Neural cell (in vitro differentiated cells): ENCODE measurements around the gene RNF8. TPM values are rescaled to one million over a fixed set of nuclear protein-coding genes. Genes with fewer than 3 reads are reported as not detected.
"Not testable (repeated sequence)": the region's sequence is repeated elsewhere in the genome, so short reads cannot be mapped to it uniquely, and the experiment has no call there.

ENCODE experiments used
- H2AFZ ChIP-seq: fragments of 200-600, 300-800 bp; sonication (generic), shearing (Covaris generic); 2 replicates; pipeline ENCODE4 v1.6.0; 2014; ENCODE audit warnings: low read depth, mild to moderate bottlenecking, antibody characterized with exemption, low read length, moderate library complexity
- H3F3A ChIP-seq: fragments of 200-600 bp; shearing (Covaris generic); 2 replicates; pipeline ENCODE4 v1.6.1; 2016; ENCODE audit warnings: mild to moderate bottlenecking, moderate library complexity, mixed read lengths, antibody characterized with exemption, low read length; ENCODE audit not compliant: insufficient read depth, poor library complexity, severe bottlenecking
- H3K27ac ChIP-seq: fragments of 200-600, 300-800 bp; sonication (generic), shearing (Covaris generic); 2 replicates; pipeline ENCODE4 v1.5.1; 2014; ENCODE audit warnings: mild to moderate bottlenecking, low read length, moderate library complexity
- H3K27me3 ChIP-seq: fragments of 300-800, 200-600 bp; sonication (generic), shearing (Covaris generic); 2 replicates; pipeline ENCODE4 v1.6.0; 2014; ENCODE audit warnings: mild to moderate bottlenecking, low read depth, low read length, moderate library complexity; ENCODE audit not compliant: insufficient read depth
- H3K36me3 ChIP-seq: fragments of 300-800, 200-600 bp; sonication (generic), shearing (Covaris generic); 2 replicates; pipeline ENCODE4 v1.5.1; 2014; ENCODE audit warnings: mild to moderate bottlenecking, antibody characterized with exemption, low read length, moderate library complexity; ENCODE audit not compliant: insufficient read depth
- H3K4me2 ChIP-seq: fragments of 300-800, 200-600 bp; sonication (generic), shearing (Covaris generic); 2 replicates; pipeline ENCODE4 v1.6.0; 2014; ENCODE audit warnings: mild to moderate bottlenecking, low read length
- H3K4me3 ChIP-seq: fragments of 300-800, 200-600 bp; sonication (generic), shearing (Covaris generic); 2 replicates; pipeline ENCODE4 v1.5.1; 2014; ENCODE audit warnings: mild to moderate bottlenecking, low read length, moderate library complexity
- H3K79me2 ChIP-seq: fragments of 200-600 bp; shearing (Covaris generic); replicated peaks from 2 replicates; pipeline ENCODE4 v1.6.0; 2014; ENCODE audit warnings: mild to moderate bottlenecking, low read length, moderate library complexity; ENCODE audit not compliant: insufficient read depth
- H3K9ac ChIP-seq: fragments of 300-800, 200-600 bp; sonication (generic), shearing (Covaris generic); 2 replicates; pipeline ENCODE4 v1.6.1; 2016; ENCODE audit warnings: mild to moderate bottlenecking, low read length, mixed read lengths
- H3K9me2 ChIP-seq: fragments of 200-600 bp; shearing (Covaris generic); 2 replicates; pipeline ENCODE4 v1.6.1; 2016; ENCODE audit warnings: mild to moderate bottlenecking, low read length, mixed read lengths; ENCODE audit not compliant: insufficient read depth
- H3K9me3 ChIP-seq: fragments of 200-600, 300-800 bp; sonication (generic), shearing (Covaris generic); 2 replicates; pipeline ENCODE4 v1.6.1; 2016; ENCODE audit warnings: mild to moderate bottlenecking, mixed run types, low read length, moderate library complexity, mixed read lengths
- H4K20me1 ChIP-seq: fragments of 200-600 bp; shearing (Covaris generic); 2 replicates; pipeline ENCODE4 v1.6.1; 2016; ENCODE audit warnings: mild to moderate bottlenecking, mixed run types; ENCODE audit not compliant: insufficient read depth
- EP300 ChIP-seq: fragments of 450-650 bp; conservative IDR thresholded peaks from 2 replicates; pipeline ENCODE4 v1.6.1; 2014; ENCODE audit warnings: antibody characterized with exemption, mild to moderate bottlenecking, moderate library complexity; ENCODE audit not compliant: poor library complexity, severe bottlenecking
- EZH2 ChIP-seq: fragments of 200-600, 300-800 bp; shearing (Covaris generic), sonication (generic); IDR thresholded peaks from 2 replicates; pipeline ENCODE4 v1.6.1; 2014; ENCODE audit warnings: antibody characterized with exemption, low read length, borderline replicate concordance, mild to moderate bottlenecking; ENCODE audit not compliant: insufficient read depth, poor library complexity, severe bottlenecking
- MXI1 ChIP-seq: fragments of 450-650 bp; conservative IDR thresholded peaks from 2 replicates; pipeline ENCODE4 v1.6.1; 2014; ENCODE audit warnings: antibody characterized with exemption, mild to moderate bottlenecking; ENCODE audit not compliant: poor library complexity, severe bottlenecking
- POLR2AphosphoS5 ChIP-seq: IDR thresholded peaks from 2 replicates; pipeline ENCODE4 v1.6.1; 2012
- RAD21 ChIP-seq: fragments of 450-650 bp; conservative IDR thresholded peaks from 2 replicates; pipeline ENCODE4 v1.6.1; 2014; ENCODE audit warnings: antibody characterized with exemption, mild to moderate bottlenecking, moderate library complexity
- SMC3 ChIP-seq: fragments of 450-650 bp; conservative IDR thresholded peaks from 2 replicates; pipeline ENCODE4 v1.6.1; 2014; ENCODE audit warnings: antibody characterized with exemption, mild to moderate bottlenecking, moderate library complexity; ENCODE audit not compliant: poor library complexity
- TAF1 ChIP-seq: IDR thresholded peaks from 2 replicates; pipeline ENCODE4 v1.6.1; 2012; ENCODE audit warnings: low read depth
- polyA plus RNA-seq: library from polyadenylated mRNA; depleted of rRNA; stranded (reverse); fragments of >200 nt; gene quantifications from 2 replicates; pipeline ENCODE4 v1.2.3, GENCODE V29; 2014
- TF ChIP-seq, protein P1 (sequence below): IDR thresholded peaks from 2 replicates; pipeline ENCODE4 v1.6.1; 2012; ENCODE audit warnings: borderline replicate concordance
- TF ChIP-seq, protein P2 (sequence below): fragments of 450-650 bp; IDR thresholded peaks from 2 replicates; pipeline ENCODE4 v1.5.1; 2014; ENCODE audit warnings: antibody characterized with exemption, mild to moderate bottlenecking, moderate library complexity; ENCODE audit not compliant: poor library complexity, severe bottlenecking

Gene RNF8
- polyA plus RNA-seq, 1 donor from 2014 or later, result 54.0 TPM

DNA sequence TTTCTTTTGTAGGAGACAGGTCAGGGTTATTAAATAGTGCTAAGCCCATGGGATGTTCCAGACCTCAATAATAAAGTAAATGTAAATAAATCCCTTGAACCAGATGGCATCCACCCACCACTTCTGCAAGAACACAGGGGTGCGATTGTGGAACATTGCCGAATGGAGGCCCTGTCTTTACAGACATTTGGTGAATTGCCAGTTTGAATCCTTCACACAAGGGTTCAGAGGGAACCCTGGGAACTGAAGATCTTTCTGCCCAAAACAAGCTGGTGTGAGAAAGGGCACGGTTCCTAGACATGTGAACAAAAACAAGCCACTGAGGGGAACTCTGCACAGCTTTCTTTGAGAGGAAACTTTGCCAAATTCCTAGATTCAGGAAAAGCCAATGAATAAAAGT lies 30.2 kb upstream of the RNF8 start:
- Histone ChIP-seq H3K4me2 (no peak overlapping the region), H3K9ac (no peak overlapping the region)

DNA sequence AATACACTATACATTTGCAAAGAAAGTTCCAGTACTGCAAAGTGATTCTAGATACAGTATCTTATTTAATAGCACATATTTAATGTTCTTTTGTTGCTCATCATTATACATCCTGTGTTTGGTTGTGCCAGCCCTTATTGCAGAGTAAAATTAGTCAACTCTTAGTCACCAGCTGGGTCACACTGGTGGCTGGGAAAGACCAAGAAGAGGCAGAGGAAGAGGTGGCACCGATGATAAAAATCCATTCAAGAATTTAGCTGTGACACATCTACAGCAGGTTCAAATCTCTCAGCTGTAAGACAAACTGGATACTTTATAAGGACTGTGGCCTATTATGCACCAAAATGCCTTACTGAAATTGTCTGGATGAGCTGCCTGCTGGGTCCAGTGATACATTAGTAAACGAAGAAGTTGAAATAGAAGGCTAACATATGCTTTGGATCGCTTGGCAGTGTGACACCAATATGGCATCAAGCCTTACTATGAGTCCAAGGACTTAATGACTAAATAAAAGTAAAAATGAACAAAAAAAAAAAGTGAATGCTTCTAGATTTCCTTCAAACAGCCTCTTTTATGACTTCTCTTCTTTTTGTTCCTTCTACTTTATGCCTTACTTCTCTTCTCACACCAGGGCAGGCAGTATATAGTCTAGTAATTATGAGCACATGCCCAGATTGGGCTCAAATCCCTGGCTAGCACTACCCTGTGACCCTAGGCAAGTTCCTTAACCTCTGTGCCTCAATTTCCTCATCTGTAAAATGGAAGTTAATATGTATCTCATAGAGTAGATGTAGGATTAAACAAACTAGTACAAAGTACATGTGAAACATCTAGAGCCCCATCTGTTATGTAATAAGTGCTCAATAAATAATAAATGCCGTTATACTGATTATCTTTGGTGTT lies 29.4 kb upstream of the RNF8 start:
- H3K9me2 ChIP-seq, result no peaks in the 10 kb centered on the region
- no peaks in the 10 kb centered on the region for H3K79me2 ChIP-seq
- no peak overlapping the region for H2AFZ ChIP-seq
- no peaks in the 10 kb centered on the region for H3K27me3 ChIP-seq
- H3K4me3 ChIP-seq, result no peak overlapping the region
- no peaks in the 10 kb centered on the region for H4K20me1 ChIP-seq
- H3K9ac ChIP-seq, result no peak overlapping the region
- no peaks in the 10 kb centered on the region for H3F3A ChIP-seq
- H3K27ac ChIP-seq, result no peak overlapping the region
- TF ChIP-seq, protein P1, sequence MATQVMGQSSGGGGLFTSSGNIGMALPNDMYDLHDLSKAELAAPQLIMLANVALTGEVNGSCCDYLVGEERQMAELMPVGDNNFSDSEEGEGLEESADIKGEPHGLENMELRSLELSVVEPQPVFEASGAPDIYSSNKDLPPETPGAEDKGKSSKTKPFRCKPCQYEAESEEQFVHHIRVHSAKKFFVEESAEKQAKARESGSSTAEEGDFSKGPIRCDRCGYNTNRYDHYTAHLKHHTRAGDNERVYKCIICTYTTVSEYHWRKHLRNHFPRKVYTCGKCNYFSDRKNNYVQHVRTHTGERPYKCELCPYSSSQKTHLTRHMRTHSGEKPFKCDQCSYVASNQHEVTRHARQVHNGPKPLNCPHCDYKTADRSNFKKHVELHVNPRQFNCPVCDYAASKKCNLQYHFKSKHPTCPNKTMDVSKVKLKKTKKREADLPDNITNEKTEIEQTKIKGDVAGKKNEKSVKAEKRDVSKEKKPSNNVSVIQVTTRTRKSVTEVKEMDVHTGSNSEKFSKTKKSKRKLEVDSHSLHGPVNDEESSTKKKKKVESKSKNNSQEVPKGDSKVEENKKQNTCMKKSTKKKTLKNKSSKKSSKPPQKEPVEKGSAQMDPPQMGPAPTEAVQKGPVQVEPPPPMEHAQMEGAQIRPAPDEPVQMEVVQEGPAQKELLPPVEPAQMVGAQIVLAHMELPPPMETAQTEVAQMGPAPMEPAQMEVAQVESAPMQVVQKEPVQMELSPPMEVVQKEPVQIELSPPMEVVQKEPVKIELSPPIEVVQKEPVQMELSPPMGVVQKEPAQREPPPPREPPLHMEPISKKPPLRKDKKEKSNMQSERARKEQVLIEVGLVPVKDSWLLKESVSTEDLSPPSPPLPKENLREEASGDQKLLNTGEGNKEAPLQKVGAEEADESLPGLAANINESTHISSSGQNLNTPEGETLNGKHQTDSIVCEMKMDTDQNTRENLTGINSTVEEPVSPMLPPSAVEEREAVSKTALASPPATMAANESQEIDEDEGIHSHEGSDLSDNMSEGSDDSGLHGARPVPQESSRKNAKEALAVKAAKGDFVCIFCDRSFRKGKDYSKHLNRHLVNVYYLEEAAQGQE, result no peak
- TF ChIP-seq EP300 (no peak), RAD21 (no peak), EZH2 (no peak), SMC3 (no peak), TAF1 (no peak), POLR2AphosphoS5 (no peak), MXI1 (no peak)
- TF ChIP-seq, protein P2, sequence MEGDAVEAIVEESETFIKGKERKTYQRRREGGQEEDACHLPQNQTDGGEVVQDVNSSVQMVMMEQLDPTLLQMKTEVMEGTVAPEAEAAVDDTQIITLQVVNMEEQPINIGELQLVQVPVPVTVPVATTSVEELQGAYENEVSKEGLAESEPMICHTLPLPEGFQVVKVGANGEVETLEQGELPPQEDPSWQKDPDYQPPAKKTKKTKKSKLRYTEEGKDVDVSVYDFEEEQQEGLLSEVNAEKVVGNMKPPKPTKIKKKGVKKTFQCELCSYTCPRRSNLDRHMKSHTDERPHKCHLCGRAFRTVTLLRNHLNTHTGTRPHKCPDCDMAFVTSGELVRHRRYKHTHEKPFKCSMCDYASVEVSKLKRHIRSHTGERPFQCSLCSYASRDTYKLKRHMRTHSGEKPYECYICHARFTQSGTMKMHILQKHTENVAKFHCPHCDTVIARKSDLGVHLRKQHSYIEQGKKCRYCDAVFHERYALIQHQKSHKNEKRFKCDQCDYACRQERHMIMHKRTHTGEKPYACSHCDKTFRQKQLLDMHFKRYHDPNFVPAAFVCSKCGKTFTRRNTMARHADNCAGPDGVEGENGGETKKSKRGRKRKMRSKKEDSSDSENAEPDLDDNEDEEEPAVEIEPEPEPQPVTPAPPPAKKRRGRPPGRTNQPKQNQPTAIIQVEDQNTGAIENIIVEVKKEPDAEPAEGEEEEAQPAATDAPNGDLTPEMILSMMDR, result no peak
- no peaks in the 10 kb centered on the region for H3K9me3 ChIP-seq
- no peaks in the 10 kb centered on the region for H3K36me3 ChIP-seq
- no peak overlapping the region for H3K4me2 ChIP-seq

More for the DNA sequence above, 30.2 kb upstream of the RNF8 start:
- Histone ChIP-seq H4K20me1 (no peaks in the 10 kb centered on the region), H3K4me3 (no peak overlapping the region), H3K27ac (no peak overlapping the region), H3K36me3 (no peaks in the 10 kb centered on the region), H3K27me3 (no peaks in the 10 kb centered on the region), H3K79me2 (no peaks in the 10 kb centered on the region), H2AFZ (no peak overlapping the region), H3K9me2 (no peaks in the 10 kb centered on the region), H3F3A (no peaks in the 10 kb centered on the region), H3K9me3 (no peaks in the 10 kb centered on the region)
- TF ChIP-seq, protein P1, result no peak
- no peak for TF ChIP-seq EZH2
- no peak for TF ChIP-seq POLR2AphosphoS5
- no peak for TF ChIP-seq TAF1
- TF ChIP-seq, protein P2, result no peak

DNA sequence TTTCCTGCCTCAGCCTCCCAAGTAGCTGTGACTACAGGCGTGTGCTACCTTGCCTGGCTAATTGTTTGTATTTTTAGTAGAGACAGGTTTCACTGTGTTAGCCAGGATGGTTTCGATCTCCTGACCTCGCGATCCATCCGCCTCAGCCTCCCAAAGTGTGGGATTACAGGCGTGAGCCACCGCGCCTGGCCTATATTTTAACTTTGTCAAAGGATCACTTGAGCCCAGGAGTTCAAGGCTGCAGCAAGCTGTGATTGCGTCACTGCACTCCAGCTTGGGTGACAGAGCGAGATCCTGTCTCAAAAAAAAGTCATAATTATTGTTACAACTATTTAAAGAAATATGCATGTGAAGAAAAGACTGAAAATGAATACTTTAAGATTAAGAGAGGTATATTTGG lies 23.4 kb upstream of the RNF8 start:
- not testable (repeated sequence) for H2AFZ ChIP-seq, H4K20me1 ChIP-seq, H3K27me3 ChIP-seq, H3K27ac ChIP-seq, H3K36me3 ChIP-seq, H3K9me3 ChIP-seq, H3K9ac ChIP-seq, H3K9me2 ChIP-seq, H3K79me2 ChIP-seq, H3F3A ChIP-seq, H3K4me2 ChIP-seq, H3K4me3 ChIP-seq
